Neural cell (in vitro differentiated cells): ENCODE results near the gene METTL8. TPM values are rescaled to one million over a fixed set of nuclear protein-coding genes. Genes with fewer than 3 reads are reported as not detected.

Source experiments
- H2AFZ ChIP-seq: fragments of 200-600, 300-800 bp; sonication (generic), shearing (Covaris generic); 2 replicates; pipeline ENCODE4 v1.6.0; 2014; ENCODE audit warnings: low read depth, mild to moderate bottlenecking, antibody characterized with exemption, low read length, moderate library complexity
- H3F3A ChIP-seq: fragments of 200-600 bp; shearing (Covaris generic); 2 replicates; pipeline ENCODE4 v1.6.1; 2016; ENCODE audit warnings: mild to moderate bottlenecking, moderate library complexity, mixed read lengths, antibody characterized with exemption, low read length; ENCODE audit not compliant: insufficient read depth, poor library complexity, severe bottlenecking
- H3K27ac ChIP-seq: fragments of 200-600, 300-800 bp; sonication (generic), shearing (Covaris generic); 2 replicates; pipeline ENCODE4 v1.5.1; 2014; ENCODE audit warnings: mild to moderate bottlenecking, low read length, moderate library complexity
- H3K27me3 ChIP-seq: fragments of 300-800, 200-600 bp; sonication (generic), shearing (Covaris generic); 2 replicates; pipeline ENCODE4 v1.6.0; 2014; ENCODE audit warnings: mild to moderate bottlenecking, low read depth, low read length, moderate library complexity; ENCODE audit not compliant: insufficient read depth
- H3K36me3 ChIP-seq: fragments of 300-800, 200-600 bp; sonication (generic), shearing (Covaris generic); 2 replicates; pipeline ENCODE4 v1.5.1; 2014; ENCODE audit warnings: mild to moderate bottlenecking, antibody characterized with exemption, low read length, moderate library complexity; ENCODE audit not compliant: insufficient read depth
- H3K4me2 ChIP-seq: fragments of 300-800, 200-600 bp; sonication (generic), shearing (Covaris generic); 2 replicates; pipeline ENCODE4 v1.6.0; 2014; ENCODE audit warnings: mild to moderate bottlenecking, low read length
- H3K4me3 ChIP-seq: fragments of 300-800, 200-600 bp; sonication (generic), shearing (Covaris generic); 2 replicates; pipeline ENCODE4 v1.5.1; 2014; ENCODE audit warnings: mild to moderate bottlenecking, low read length, moderate library complexity
- H3K79me2 ChIP-seq: fragments of 200-600 bp; shearing (Covaris generic); replicated peaks from 2 replicates; pipeline ENCODE4 v1.6.0; 2014; ENCODE audit warnings: mild to moderate bottlenecking, low read length, moderate library complexity; ENCODE audit not compliant: insufficient read depth
- H3K9ac ChIP-seq: fragments of 300-800, 200-600 bp; sonication (generic), shearing (Covaris generic); 2 replicates; pipeline ENCODE4 v1.6.1; 2016; ENCODE audit warnings: mild to moderate bottlenecking, low read length, mixed read lengths
- H3K9me2 ChIP-seq: fragments of 200-600 bp; shearing (Covaris generic); 2 replicates; pipeline ENCODE4 v1.6.1; 2016; ENCODE audit warnings: mild to moderate bottlenecking, low read length, mixed read lengths; ENCODE audit not compliant: insufficient read depth
- H3K9me3 ChIP-seq: fragments of 200-600, 300-800 bp; sonication (generic), shearing (Covaris generic); 2 replicates; pipeline ENCODE4 v1.6.1; 2016; ENCODE audit warnings: mild to moderate bottlenecking, mixed run types, low read length, moderate library complexity, mixed read lengths
- H4K20me1 ChIP-seq: fragments of 200-600 bp; shearing (Covaris generic); 2 replicates; pipeline ENCODE4 v1.6.1; 2016; ENCODE audit warnings: mild to moderate bottlenecking, mixed run types; ENCODE audit not compliant: insufficient read depth
- CTCF ChIP-seq: fragments of 450-650 bp; IDR thresholded peaks from 2 replicates; pipeline ENCODE4 v1.5.1; 2014; ENCODE audit warnings: antibody characterized with exemption, mild to moderate bottlenecking, moderate library complexity; ENCODE audit not compliant: poor library complexity, severe bottlenecking
- EP300 ChIP-seq: fragments of 450-650 bp; conservative IDR thresholded peaks from 2 replicates; pipeline ENCODE4 v1.6.1; 2014; ENCODE audit warnings: antibody characterized with exemption, mild to moderate bottlenecking, moderate library complexity; ENCODE audit not compliant: poor library complexity, severe bottlenecking
- EZH2 ChIP-seq: fragments of 200-600, 300-800 bp; shearing (Covaris generic), sonication (generic); IDR thresholded peaks from 2 replicates; pipeline ENCODE4 v1.6.1; 2014; ENCODE audit warnings: antibody characterized with exemption, low read length, borderline replicate concordance, mild to moderate bottlenecking; ENCODE audit not compliant: insufficient read depth, poor library complexity, severe bottlenecking
- MXI1 ChIP-seq: fragments of 450-650 bp; conservative IDR thresholded peaks from 2 replicates; pipeline ENCODE4 v1.6.1; 2014; ENCODE audit warnings: antibody characterized with exemption, mild to moderate bottlenecking; ENCODE audit not compliant: poor library complexity, severe bottlenecking
- POLR2AphosphoS5 ChIP-seq: IDR thresholded peaks from 2 replicates; pipeline ENCODE4 v1.6.1; 2012
- RAD21 ChIP-seq: fragments of 450-650 bp; conservative IDR thresholded peaks from 2 replicates; pipeline ENCODE4 v1.6.1; 2014; ENCODE audit warnings: antibody characterized with exemption, mild to moderate bottlenecking, moderate library complexity
- REST ChIP-seq: IDR thresholded peaks from 2 replicates; pipeline ENCODE4 v1.6.1; 2012; ENCODE audit warnings: borderline replicate concordance
- SMC3 ChIP-seq: fragments of 450-650 bp; conservative IDR thresholded peaks from 2 replicates; pipeline ENCODE4 v1.6.1; 2014; ENCODE audit warnings: antibody characterized with exemption, mild to moderate bottlenecking, moderate library complexity; ENCODE audit not compliant: poor library complexity
- TAF1 ChIP-seq: IDR thresholded peaks from 2 replicates; pipeline ENCODE4 v1.6.1; 2012; ENCODE audit warnings: low read depth
- polyA plus RNA-seq: library from polyadenylated mRNA; depleted of rRNA; stranded (reverse); fragments of >200 nt; gene quantifications from 2 replicates; pipeline ENCODE4 v1.2.3, GENCODE V29; 2014

METTL8 gene
- polyA plus RNA-seq, 1 donor from 2014 or later, result 13.7 TPM

- Histone ChIP-seq H3F3A (no peaks in the 10 kb centered on the region), H3K9me2 (no peaks in the 10 kb centered on the region), H2AFZ (no peak overlapping the region), H4K20me1 (no peaks in the 10 kb centered on the region), H3K36me3 (no peaks in the 10 kb centered on the region), H3K27ac (no peak overlapping the region), H3K79me2 (no peaks in the 10 kb centered on the region), H3K4me3 (no peak overlapping the region), H3K4me2 (no peak overlapping the region), H3K9me3 (no peaks in the 10 kb centered on the region), H3K27me3 (no peaks in the 10 kb centered on the region), H3K9ac (no peak overlapping the region)
- TF ChIP-seq POLR2AphosphoS5 (no peak), CTCF (no peak), TAF1 (no peak), SMC3 (no peak)
Observed at GRCh38 chr2:171341394-171342066, 92.3 kb downstream of the METTL8 start.

- H3K4me2 ChIP-seq, result no peak overlapping the region
- no peak overlapping the region for H2AFZ ChIP-seq
- H3K9me3 ChIP-seq, result no peaks in the 10 kb centered on the region
- no peaks in the 10 kb centered on the region for H3K36me3 ChIP-seq
- no peaks in the 10 kb centered on the region for H3F3A ChIP-seq
- TF ChIP-seq TAF1 (no peak), SMC3 (no peak), RAD21 (no peak), POLR2AphosphoS5 (no peak), MXI1 (no peak), CTCF (no peak)
- no peak overlapping the region for H3K9ac ChIP-seq
- no peak overlapping the region for H3K4me3 ChIP-seq
- H3K79me2 ChIP-seq, result no peaks in the 10 kb centered on the region
- no peaks in the 10 kb centered on the region for H4K20me1 ChIP-seq
- no peak overlapping the region for H3K27ac ChIP-seq
- no peaks in the 10 kb centered on the region for H3K27me3 ChIP-seq
- H3K9me2 ChIP-seq, result no peaks in the 10 kb centered on the region
Observed at GRCh38 chr2:171334946-171335345, 98.8 kb downstream of the METTL8 start.

GRCh38 chr2:171334171-171334570, 99.6 kb downstream of the METTL8 start:
- H3K4me2 ChIP-seq, result no peak overlapping the region
- H3K27me3 ChIP-seq, result no peaks in the 10 kb centered on the region
- H3K4me3 ChIP-seq, result no peak overlapping the region
- no peaks in the 10 kb centered on the region for H3K9me2 ChIP-seq
- no peaks in the 10 kb centered on the region for H3F3A ChIP-seq
- H4K20me1 ChIP-seq, result no peaks in the 10 kb centered on the region
- H2AFZ ChIP-seq, result no peak overlapping the region
- H3K79me2 ChIP-seq, result no peaks in the 10 kb centered on the region
- H3K27ac ChIP-seq, result no peak overlapping the region
- H3K9ac ChIP-seq, result no peak overlapping the region
- TF ChIP-seq POLR2AphosphoS5 (no peak), SMC3 (no peak), CTCF (no peak), MXI1 (no peak), REST (no peak), RAD21 (no peak), EP300 (no peak), EZH2 (no peak), TAF1 (no peak)
- no peaks in the 10 kb centered on the region for H3K36me3 ChIP-seq
- no peaks in the 10 kb centered on the region for H3K9me3 ChIP-seq
